Hindlimb muscle (tissue), 1 donor: ENCODE data around the gene ADAMTS6. TPM values are rescaled to one million over a fixed set of nuclear protein-coding genes. Genes with fewer than 3 reads are reported as not detected.
"Not testable (repeated sequence)": the region's sequence is repeated elsewhere in the genome, so short reads cannot be mapped to it uniquely, and the experiment has no call there.

Experiments
- DNase-seq: peaks from one replicate; pipeline ENCODE4 v3.0.0-alpha.2; 2013
- polyA plus RNA-seq: library from polyadenylated mRNA; unstranded; fragments of 120-200 nt; gene quantifications from one replicate; pipeline ENCODE4 v1.2.1, GENCODE V29; 2013; ENCODE audit not compliant: insufficient read length

ADAMTS6 gene
- 0.63 TPM for polyA plus RNA-seq

GRCh38 chr5:65481635-65482295 is at the start of gene ADAMTS6:
ADAMTS6 (minus strand) TSS chr5:65481920; CDS start chr5:65473673, 8,247 bp downstream.
- DNase-seq: peak; percentile 96

GRCh38 chr5:65530904-65531303 is 49.2 kb upstream of the ADAMTS6 start:
- DNase-seq: no peak

GRCh38 chr5:65525726-65526125 is 44.0 kb upstream of the ADAMTS6 start:
- no peak for DNase-seq

- DNase-seq: no peak
These were observed 30.6 kb upstream of the ADAMTS6 start for GRCh38 chr5:65512170-65512937.

GRCh38 chr5:65508978-65509377 is 27.3 kb upstream of the ADAMTS6 start:
- no peak for DNase-seq

GRCh38 chr5:65506961-65507360 is 25.2 kb upstream of the ADAMTS6 start:
- DNase-seq: no peak

- DNase-seq: no peak
These were observed 7.4 kb upstream of the ADAMTS6 start for GRCh38 chr5:65489119-65489518.

GRCh38 chr5:65488038-65488687 is 6.4 kb upstream of the ADAMTS6 start:
- not testable (repeated sequence) for DNase-seq

GRCh38 chr5:65486803-65487202 is 5.1 kb upstream of the ADAMTS6 start:
- DNase-seq: not testable (repeated sequence)

GRCh38 chr5:65485405-65485804 is 3.7 kb upstream of the ADAMTS6 start:
- no peak for DNase-seq

- peak; percentile 65 for DNase-seq
These were observed 2.0 kb upstream of the ADAMTS6 start for GRCh38 chr5:65483546-65484346.

- DNase-seq: peak; percentile 74
These were observed 1.2 kb upstream of the ADAMTS6 start for GRCh38 chr5:65482736-65483545.

- DNase-seq: peak; percentile 42
These were observed 596 bp upstream of the ADAMTS6 start for GRCh38 chr5:65482296-65482735.

GRCh38 chr5:65481171-65481581 is 544 bp downstream of the ADAMTS6 start:
- DNase-seq: no peak

- peak; percentile 84 for DNase-seq
These were observed 1.3 kb downstream of the ADAMTS6 start for GRCh38 chr5:65480306-65480865.

GRCh38 chr5:65479527-65479926 is 2.2 kb downstream of the ADAMTS6 start:
- no peak for DNase-seq

GRCh38 chr5:65478336-65478735 is 3.4 kb downstream of the ADAMTS6 start:
- DNase-seq: no peak

- DNase-seq: no peak
These were observed 5.8 kb downstream of the ADAMTS6 start for GRCh38 chr5:65475895-65476294.

- no peak for DNase-seq
These were observed 6.4 kb downstream of the ADAMTS6 start for GRCh38 chr5:65475336-65475735.

GRCh38 chr5:65474130-65474711 is 7.5 kb downstream of the ADAMTS6 start:
- DNase-seq: no peak

- no peak for DNase-seq
These were observed 13.1 kb downstream of the ADAMTS6 start for GRCh38 chr5:65468633-65469032.
